ENCODE results near the gene UNC13D. TPM values are rescaled to one million over a fixed set of nuclear protein-coding genes. Genes with fewer than 3 reads are reported as not detected.

UNC13D gene
- total and polyA plus RNA-seq, 7 experiments from 2014 or later, result 44.5 to 201 (median 149) TPM

GRCh38 chr17:75783803-75784472, 60.3 kb downstream of the UNC13D start:
- Histone ChIP-seq H3K4me1 (ENCODE audit: control insufficient read depth in 2 of 2, insufficient read depth in 2 of 2, low read length in 2 of 2) (peaks cover 31 to 33% of the 10 kb centered on the region in 2 donors), H3K36me3 (ENCODE audit: control insufficient read depth in 2 of 3, insufficient read depth in 3 of 3, low read length in 3 of 3) (peaks cover 1 to 6% (median 5%) of the 10 kb centered on the region in 3 experiments), H3K4me3 (ENCODE audit: low read length) (peak overlapping the region; percentile 94), H3K9me3 (ENCODE audit: control insufficient read depth in 2 of 3, low read length in 3 of 3) (no peaks in the 10 kb centered on the region), H3K27me3 (ENCODE audit: control insufficient read depth in 2 of 2, insufficient read depth in 2 of 2, low read length in 2 of 2) (no peaks in the 10 kb centered on the region), H3K27ac (ENCODE audit: low read depth, low read length) (peak overlapping the region; percentile 99)
- DNase-seq (peak in 1 of 9 donors; percentile 40), ATAC-seq (no peak)
- H3K36me3 Mint-ChIP-seq, result peaks cover 0 to 21% (median 5%) of the 10 kb centered on the region in 5 donors
- ChIA-PET CTCF (interaction anchor here (0.6 to 5.4 kb wide), 12 partner anchors 19 to 151 kb away, joined by 3 to 30 read pairs (median 3); partner anchors contain the start of genes GALK1, SMIM5, TRIM65 and WBP2), POLR2A (interaction anchor here (0.7 to 6.9 kb wide), 26 partner anchors 8 to 766 kb away, joined by 3 to 106 read pairs (median 6); partner anchors contain the start of genes GALK1, GGA3, GRB2 and MIF4GD)
- H3K27me3 Mint-ChIP-seq, result peaks cover 0 to 3% (median 0%) of the 10 kb centered on the region in 5 donors
- H3K4me3 Mint-ChIP-seq, result peak overlapping the region; percentile 84 to 98 (median 92)
- peaks cover 23 to 60% (median 51%) of the 10 kb centered on the region in 7 donors for H3K4me1 Mint-ChIP-seq
- intact Hi-C loops (cut with micrococcal nuclease), result loop anchor here (1.0 to 10.0 kb wide), 23 partner anchors 19 to 951 kb away; partner anchors contain the start of genes GGA3 (in 2 of the 2), MRPS7 (in 2 of the 2), TRIM65 (in 2 of the 2) and WBP2 (in 2 of the 2)
- peaks cover 0 to 5% (median 0%) of the 10 kb centered on the region in 11 donors for H3K9me3 Mint-ChIP-seq
- H3K27ac Mint-ChIP-seq, result peak overlapping the region; percentile 99 to 100 (median 100)

GRCh38 chr17:75783069-75783783, 61.0 kb downstream of the UNC13D start:
- peaks cover 0 to 10% (median 0%) of the 10 kb centered on the region in 11 donors for H3K9me3 Mint-ChIP-seq
- Histone ChIP-seq H3K36me3 (ENCODE audit: control insufficient read depth in 2 of 3, insufficient read depth in 3 of 3, low read length in 3 of 3) (peaks cover 9 to 13% (median 12%) of the 10 kb centered on the region in 3 experiments), H3K4me3 (ENCODE audit: low read length) (peak overlapping the region; percentile 34), H3K27ac (ENCODE audit: low read depth, low read length) (peak overlapping the region; percentile 99), H3K4me1 (ENCODE audit: control insufficient read depth in 2 of 2, insufficient read depth in 2 of 2, low read length in 2 of 2) (peaks cover 31 to 33% of the 10 kb centered on the region in 2 donors), H3K9me3 (ENCODE audit: control insufficient read depth in 2 of 3, low read length in 3 of 3) (no peaks in the 10 kb centered on the region), H3K27me3 (ENCODE audit: control insufficient read depth in 2 of 2, insufficient read depth in 2 of 2, low read length in 2 of 2) (no peaks in the 10 kb centered on the region)
- CTCF ChIA-PET, result interaction anchor here (0.6 to 5.4 kb wide), 13 partner anchors 19 to 150 kb away, joined by 3 to 30 read pairs (median 3); partner anchors contain the start of genes GALK1, SMIM5, TRIM65 and UNC13D
- peaks cover 6 to 27% (median 12%) of the 10 kb centered on the region in 5 donors for H3K36me3 Mint-ChIP-seq
- peak overlapping the region; percentile 92 to 100 (median 100) for H3K27ac Mint-ChIP-seq
- DNase-seq (peak in 6 of 9 donors; percentile 48 to 71 (median 62)), ATAC-seq (peak; percentile 5)
- POLR2A ChIA-PET, result interaction anchor here (0.6 to 6.9 kb wide), 23 partner anchors 8 to 944 kb away, joined by 3 to 106 read pairs (median 4); partner anchors contain the start of genes FBF1, GALK1, GGA3 and METTL23
- peaks cover 23 to 63% (median 53%) of the 10 kb centered on the region in 7 donors for H3K4me1 Mint-ChIP-seq
- peak overlapping the region; percentile 84 to 98 (median 94) for H3K4me3 Mint-ChIP-seq
- intact Hi-C loops (cut with micrococcal nuclease), result loop anchor here (5.0 to 10.0 kb wide), 5 partner anchors 74 to 952 kb away; partner anchors contain the start of genes GGA3 (in 1 of the 2), MFSD11 (in 1 of the 2), MRPS7 (in 1 of the 2) and RHBDF2 (in 1 of the 2)
- peaks cover 0 to 3% (median 0%) of the 10 kb centered on the region in 5 donors for H3K27me3 Mint-ChIP-seq

- intact Hi-C loops (cut with micrococcal nuclease), result loop anchor here (1.0 to 10.0 kb wide), 10 partner anchors 15 to 955 kb away; partner anchors contain the start of genes ACOX1 (in 2 of the 2), TEN1 (in 2 of the 2), WBP2 (in 2 of the 2) and GALK1 (in 1 of the 2)
- Histone ChIP-seq H3K4me3 (ENCODE audit: low read length) (no peak overlapping the region), H3K36me3 (ENCODE audit: control insufficient read depth in 2 of 3, insufficient read depth in 3 of 3, low read length in 3 of 3) (peaks cover 14 to 26% (median 23%) of the 10 kb centered on the region in 3 experiments), H3K9me3 (ENCODE audit: control insufficient read depth in 2 of 3, low read length in 3 of 3) (no peaks in the 10 kb centered on the region), H3K27ac (ENCODE audit: low read depth, low read length) (peak overlapping the region; percentile 36), H3K27me3 (ENCODE audit: control insufficient read depth in 2 of 2, insufficient read depth in 2 of 2, low read length in 2 of 2) (no peaks in the 10 kb centered on the region), H3K4me1 (ENCODE audit: control insufficient read depth in 2 of 2, insufficient read depth in 2 of 2, low read length in 2 of 2) (peaks cover 33 to 38% of the 10 kb centered on the region in 2 donors)
- peaks cover 13 to 35% (median 27%) of the 10 kb centered on the region in 5 donors for H3K36me3 Mint-ChIP-seq
- ATAC-seq (no peak), DNase-seq (no peak)
- CTCF ChIA-PET, result interaction anchor here (0.9 to 1.0 kb wide), 4 partner anchors 18 to 42 kb away, joined by 3 to 5 read pairs (median 4); no protein-coding TSS in a partner anchor
- peak overlapping the region; percentile 83 to 100 (median 98) for H3K4me3 Mint-ChIP-seq
- peaks cover 0 to 15% (median 0%) of the 10 kb centered on the region in 11 donors for H3K9me3 Mint-ChIP-seq
- H3K4me1 Mint-ChIP-seq, result peaks cover 21 to 68% (median 57%) of the 10 kb centered on the region in 7 donors
- POLR2A ChIA-PET, result interaction anchor here (0.5 to 11.0 kb wide), 35 partner anchors 10 to 953 kb away, joined by 3 to 244 read pairs (median 3); partner anchors contain the start of genes ACOX1, FBF1, GALK1 and MRPL38
- peak overlapping the region; percentile 89 to 100 (median 99) for H3K27ac Mint-ChIP-seq
- H3K27me3 Mint-ChIP-seq, result peaks cover 0 to 3% (median 0%) of the 10 kb centered on the region in 5 donors
Measured at GRCh38 chr17:75779987-75780889, 64.0 kb downstream of the UNC13D start.

- peak; percentile 79 for ATAC-seq
- intact Hi-C loops (cut with micrococcal nuclease), result loop anchor here (1.0 to 5.0 kb wide), 5 partner anchors 14 to 200 kb away; partner anchors contain the start of genes ACOX1 (in 1 of the 2), GALK1 (in 1 of the 2), TEN1 (in 1 of the 2) and UNC13D (in 1 of the 2)
- H3K36me3 Mint-ChIP-seq, result peaks cover 13 to 35% (median 27%) of the 10 kb centered on the region in 5 donors
- H3K27ac Mint-ChIP-seq, result peak overlapping the region; percentile 89 to 100 (median 99)
- peaks cover 31 to 35% of the 10 kb centered on the region in 2 donors for H3K4me1 ChIP-seq (ENCODE audit: control insufficient read depth in 2 of 2, insufficient read depth in 2 of 2, low read length in 2 of 2)
- H3K9me3 ChIP-seq (ENCODE audit: control insufficient read depth in 2 of 3, low read length in 3 of 3), result no peaks in the 10 kb centered on the region
- peaks cover 0 to 3% (median 0%) of the 10 kb centered on the region in 5 donors for H3K27me3 Mint-ChIP-seq
- POLR2A ChIA-PET, result interaction anchor here (0.6 to 11.0 kb wide), 38 partner anchors 6 to 948 kb away, joined by 3 to 244 read pairs (median 4); partner anchors contain the start of genes ACOX1, FBF1, GALK1 and MIF4GD
- CTCF ChIA-PET, result interaction anchor here (0.9 to 1.2 kb wide), 4 partner anchors 13 to 29 kb away, joined by 3 to 5 read pairs (median 4); no protein-coding TSS in a partner anchor
- H3K4me3 ChIP-seq (ENCODE audit: low read length), result peak overlapping the region; percentile 85
- DNase-seq, result peak; percentile 84 to 99 (median 96)
- peaks cover 14 to 31% (median 23%) of the 10 kb centered on the region in 3 experiments for H3K36me3 ChIP-seq (ENCODE audit: control insufficient read depth in 2 of 3, insufficient read depth in 3 of 3, low read length in 3 of 3)
- H3K27ac ChIP-seq (ENCODE audit: low read depth, low read length), result peak overlapping the region; percentile 98
- H3K9me3 Mint-ChIP-seq, result peaks cover 0 to 15% (median 0%) of the 10 kb centered on the region in 11 donors
- no peaks in the 10 kb centered on the region for H3K27me3 ChIP-seq (ENCODE audit: control insufficient read depth in 2 of 2, insufficient read depth in 2 of 2, low read length in 2 of 2)
- peaks cover 19 to 68% (median 56%) of the 10 kb centered on the region in 7 donors for H3K4me1 Mint-ChIP-seq
- peak overlapping the region; percentile 83 to 100 (median 98) for H3K4me3 Mint-ChIP-seq
Measured at GRCh38 chr17:75779250-75779986, 64.8 kb downstream of the UNC13D start.

All from naive thymus-derived CD4-positive, alpha-beta T cell (primary cell).